ENCODE measurements around the gene RAB7A. TPM values are rescaled to one million over a fixed set of nuclear protein-coding genes. Genes with fewer than 3 reads are reported as not detected.
"Not testable (repeated sequence)": the region's sequence is repeated elsewhere in the genome, so short reads cannot be mapped to it uniquely, and the experiment has no call there.

RAB7A gene
- total RNA-seq, 1 donor from 2014 or later = 284 TPM

- TF ChIP-seq CTCF (IDR thresholded peaks at IDR 0.05) = no peak
- H3K4me3 Mint-ChIP-seq (ENCODE audit: unreplicated experiment) = no peak overlapping the region
- no peaks in the 10 kb centered on the region for H3K9me3 Mint-ChIP-seq (ENCODE audit: unreplicated experiment)
- no peaks in the 10 kb centered on the region for H3K27me3 Mint-ChIP-seq (ENCODE audit: unreplicated experiment)
- no peak overlapping the region for H3K27ac Mint-ChIP-seq (ENCODE audit: unreplicated experiment)
- no peaks in the 10 kb centered on the region for H3K4me1 Mint-ChIP-seq (ENCODE audit: unreplicated experiment)
- peaks cover 3% of the 10 kb centered on the region for H3K36me3 Mint-ChIP-seq (ENCODE audit: unreplicated experiment)
- DNase-seq (ENCODE audit: extremely low spot score, unreplicated experiment) = no peak
Observed at GRCh38 chr3:128825117-128825725, 99.2 kb downstream of the RAB7A start.

DNA sequence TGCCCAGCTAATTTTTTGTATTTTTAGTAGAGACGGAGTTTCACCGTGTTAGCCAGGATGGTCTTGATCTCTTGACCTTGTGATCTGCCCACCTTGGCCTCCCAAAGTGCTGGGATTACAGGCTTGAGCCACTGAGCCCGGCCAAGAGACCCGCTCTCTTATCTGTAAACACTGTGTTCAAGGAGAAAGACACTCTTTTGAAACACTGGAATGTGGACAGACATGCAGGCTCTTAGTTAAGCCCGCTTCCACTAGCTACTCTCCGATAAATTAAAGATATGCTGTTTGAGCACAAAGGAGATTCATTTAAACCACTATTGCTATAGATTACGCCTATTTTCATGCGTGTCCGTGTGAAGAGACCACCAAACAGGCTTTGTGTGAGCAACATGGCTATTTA, 103.1 kb downstream of the RAB7A start:
- DNase-seq (ENCODE audit: extremely low spot score, unreplicated experiment); H3K27ac Mint-ChIP-seq (ENCODE audit: unreplicated experiment); H3K36me3 Mint-ChIP-seq (ENCODE audit: unreplicated experiment); H3K4me1 Mint-ChIP-seq (ENCODE audit: unreplicated experiment); H3K9me3 Mint-ChIP-seq (ENCODE audit: unreplicated experiment); H3K4me3 Mint-ChIP-seq (ENCODE audit: unreplicated experiment); H3K27me3 Mint-ChIP-seq (ENCODE audit: unreplicated experiment): not testable (repeated sequence)

DNA sequence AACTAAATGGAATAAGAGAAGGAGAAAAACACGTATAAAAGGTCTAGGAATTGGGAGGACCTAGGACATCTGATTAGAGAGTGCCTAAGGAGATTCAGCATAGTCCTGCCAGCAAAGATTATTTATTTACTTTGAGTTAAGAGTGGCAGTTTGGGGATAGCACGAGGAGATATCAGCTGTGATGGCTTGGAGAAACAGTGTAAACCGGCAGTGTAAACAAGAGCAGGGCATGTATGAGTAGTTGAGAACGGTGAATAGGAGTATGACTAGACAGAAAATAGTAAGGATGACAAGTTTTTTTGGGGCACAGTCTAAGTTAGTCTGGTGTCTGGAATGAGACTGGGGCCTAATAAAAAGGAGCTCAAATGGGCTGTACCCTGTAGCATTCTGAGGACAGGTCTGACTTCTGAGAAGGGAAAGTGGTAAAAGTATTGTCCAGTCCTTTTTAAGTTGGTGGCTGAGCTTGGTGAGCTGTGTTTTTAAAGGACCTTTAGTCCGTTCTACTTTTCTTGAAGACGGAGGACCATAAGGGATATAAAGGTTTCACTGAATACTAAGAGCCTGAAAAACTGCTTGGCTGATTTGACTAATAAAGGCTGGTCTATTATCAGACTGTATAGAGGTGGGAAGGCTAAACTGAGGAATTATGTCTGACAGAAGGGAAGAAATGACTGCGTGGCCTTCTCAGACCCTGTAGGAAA, 104.1 kb downstream of the RAB7A start:
- H3K36me3 Mint-ChIP-seq (ENCODE audit: unreplicated experiment); DNase-seq (ENCODE audit: extremely low spot score, unreplicated experiment); H3K9me3 Mint-ChIP-seq (ENCODE audit: unreplicated experiment); H3K27me3 Mint-ChIP-seq (ENCODE audit: unreplicated experiment); H3K27ac Mint-ChIP-seq (ENCODE audit: unreplicated experiment); H3K4me3 Mint-ChIP-seq (ENCODE audit: unreplicated experiment); H3K4me1 Mint-ChIP-seq (ENCODE audit: unreplicated experiment): not testable (repeated sequence)

DNA sequence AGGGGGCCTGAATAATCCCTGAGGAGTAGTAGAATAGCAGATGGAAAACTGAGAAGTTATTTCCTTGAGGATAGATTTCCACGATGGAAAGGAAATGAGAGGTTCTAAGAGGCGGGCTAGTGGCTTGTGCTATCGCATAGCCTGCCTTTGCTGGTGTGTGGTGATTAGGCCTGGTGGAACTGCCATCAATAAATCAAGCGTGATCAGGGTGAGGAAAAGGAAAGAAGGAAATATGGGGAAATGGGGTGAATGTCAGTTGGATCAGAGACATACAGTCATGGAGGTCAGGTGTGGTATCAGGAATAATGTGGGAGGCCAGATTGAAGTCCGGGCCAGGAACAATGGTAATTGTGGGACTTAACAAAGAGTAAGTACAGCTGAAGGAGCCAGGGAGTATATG, 104.8 kb downstream of the RAB7A start:
- not testable (repeated sequence) for H3K4me1 Mint-ChIP-seq (ENCODE audit: unreplicated experiment); H3K27ac Mint-ChIP-seq (ENCODE audit: unreplicated experiment); H3K36me3 Mint-ChIP-seq (ENCODE audit: unreplicated experiment); DNase-seq (ENCODE audit: extremely low spot score, unreplicated experiment); H3K4me3 Mint-ChIP-seq (ENCODE audit: unreplicated experiment); H3K9me3 Mint-ChIP-seq (ENCODE audit: unreplicated experiment); H3K27me3 Mint-ChIP-seq (ENCODE audit: unreplicated experiment)

DNA sequence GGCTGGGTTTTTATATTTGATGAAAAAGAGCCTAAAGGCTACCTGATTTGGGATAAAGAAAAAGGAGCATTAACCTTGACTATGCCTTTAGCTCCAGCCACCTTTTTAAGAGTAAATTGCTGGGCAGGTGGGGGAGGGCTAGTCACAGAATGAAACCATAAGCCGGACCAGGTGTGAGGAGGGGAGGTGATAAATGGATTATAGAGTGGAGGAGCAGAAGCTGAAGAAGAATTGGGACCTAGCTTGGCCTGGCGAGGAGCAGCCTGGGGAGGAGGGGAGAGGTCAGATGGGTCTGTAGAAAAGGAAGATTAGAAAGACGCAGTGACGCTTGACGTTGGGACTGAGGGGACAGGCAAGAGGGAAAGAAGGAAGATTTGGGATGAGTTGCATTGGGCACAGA, 107.0 kb downstream of the RAB7A start:
- not testable (repeated sequence) for H3K36me3 Mint-ChIP-seq (ENCODE audit: unreplicated experiment); H3K4me1 Mint-ChIP-seq (ENCODE audit: unreplicated experiment); DNase-seq (ENCODE audit: extremely low spot score, unreplicated experiment); H3K27me3 Mint-ChIP-seq (ENCODE audit: unreplicated experiment); H3K4me3 Mint-ChIP-seq (ENCODE audit: unreplicated experiment); H3K27ac Mint-ChIP-seq (ENCODE audit: unreplicated experiment); H3K9me3 Mint-ChIP-seq (ENCODE audit: unreplicated experiment)

DNA sequence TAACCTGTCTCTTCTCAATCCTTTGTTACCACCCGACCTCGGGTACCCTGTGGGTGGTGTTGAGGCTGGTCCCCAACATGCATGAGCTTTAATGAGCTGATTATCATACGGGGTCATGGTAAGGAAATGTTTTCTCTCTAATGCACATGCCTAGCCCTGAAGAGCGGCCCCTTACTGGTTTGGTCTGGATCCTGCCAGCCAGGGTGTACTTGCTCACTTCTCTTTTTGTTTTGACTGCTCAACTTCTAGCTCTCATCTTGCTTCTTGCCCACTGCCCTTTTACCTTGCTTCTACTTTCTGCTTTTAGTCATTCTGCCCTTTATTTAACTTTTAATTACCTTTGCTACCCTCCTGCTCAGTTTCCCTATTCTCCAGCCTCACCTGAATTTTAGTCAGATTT, 109.1 kb downstream of the RAB7A start:
- Mint-ChIP-seq H3K4me1 (ENCODE audit: unreplicated experiment) (no peaks in the 10 kb centered on the region), H3K4me3 (ENCODE audit: unreplicated experiment) (no peak overlapping the region)

More for the DNA sequence above, 109.1 kb downstream of the RAB7A start:
- Mint-ChIP-seq H3K9me3 (ENCODE audit: unreplicated experiment) (no peaks in the 10 kb centered on the region), H3K36me3 (ENCODE audit: unreplicated experiment) (no peaks in the 10 kb centered on the region), H3K27me3 (ENCODE audit: unreplicated experiment) (peaks cover under 1% of the 10 kb centered on the region), H3K27ac (ENCODE audit: unreplicated experiment) (no peak overlapping the region)
- TF ChIP-seq CTCF (IDR thresholded peaks at IDR 0.05) = no peak
- DNase-seq (ENCODE audit: extremely low spot score, unreplicated experiment) = no peak
